Nephron progenitor cell (in vitro differentiated cells): ENCODE results near the gene SECTM1.

Experiments
- DNase-seq: peaks from one replicate; pipeline ENCODE4 v3.0.0; 2021
- H3K27ac Mint-ChIP-seq: 2 replicates; pipeline ENCODE4 v1.8.0; 2021; ENCODE audit warnings: mild to moderate bottlenecking, moderate library complexity, mixed read lengths
- H3K27me3 Mint-ChIP-seq: 2 replicates; pipeline ENCODE4 v1.8.0; 2021; ENCODE audit warnings: mild to moderate bottlenecking, low read depth, mixed read lengths; ENCODE audit not compliant: poor library complexity
- H3K36me3 Mint-ChIP-seq: 2 replicates; pipeline ENCODE4 v1.8.0; 2021; ENCODE audit warnings: low read depth, mixed read lengths
- H3K4me1 Mint-ChIP-seq: 2 replicates; pipeline ENCODE4 v1.8.0; 2021; ENCODE audit warnings: mixed read lengths
- H3K4me3 Mint-ChIP-seq: 2 replicates; pipeline ENCODE4 v1.8.0; 2021; ENCODE audit warnings: mild to moderate bottlenecking, moderate library complexity, mixed read lengths
- H3K9me3 Mint-ChIP-seq: 2 replicates; pipeline ENCODE4 v1.8.0; 2021; ENCODE audit warnings: mild to moderate bottlenecking, moderate library complexity, mixed read lengths
- TF ChIP-seq, protein P1 (sequence below): fragments of 200-600 bp; sonication (generic); IDR thresholded peaks from 2 replicates; pipeline ENCODE4 v1.5.0; 2021; ENCODE audit warnings: antibody characterized with exemption

SECTM1 gene

DNA sequence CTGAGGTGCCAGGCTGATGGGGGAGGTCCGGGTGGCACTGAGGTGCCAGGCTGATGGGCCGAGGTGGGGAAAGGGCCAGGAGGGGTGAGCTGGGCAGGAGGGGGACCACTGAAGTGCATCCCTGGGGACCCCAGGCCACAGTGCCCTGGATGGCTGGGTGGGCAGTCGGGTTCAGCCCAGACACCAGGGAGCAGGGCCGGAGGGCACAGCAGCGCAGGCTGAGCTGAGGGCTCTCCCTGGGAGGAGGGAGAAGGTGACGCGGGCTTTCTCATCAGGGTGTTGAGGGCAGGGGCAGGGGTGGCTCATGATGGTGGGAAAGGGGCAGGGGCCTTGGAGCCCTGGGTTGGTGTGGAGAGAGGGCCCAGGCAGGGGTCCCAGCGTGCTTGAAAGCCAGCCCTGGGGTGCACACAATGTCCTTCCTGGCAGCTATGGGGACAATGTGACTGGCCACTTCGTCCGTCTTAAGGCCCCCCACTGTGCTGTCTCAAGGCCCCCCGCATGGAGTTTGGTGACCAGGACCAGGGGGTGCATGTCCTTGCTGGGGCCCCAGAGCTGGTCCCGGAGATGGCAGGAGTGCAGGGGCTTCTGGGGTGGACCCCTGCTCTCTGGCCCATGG lies 32.2 kb downstream of the SECTM1 start:
- H3K27me3 Mint-ChIP-seq: peaks cover 15% of the 10 kb centered on the region
- no peak for DNase-seq
- no peaks in the 10 kb centered on the region for H3K9me3 Mint-ChIP-seq
- H3K4me1 Mint-ChIP-seq: peaks cover 72% of the 10 kb centered on the region
- H3K36me3 Mint-ChIP-seq: no peaks in the 10 kb centered on the region
- TF ChIP-seq, protein P1, sequence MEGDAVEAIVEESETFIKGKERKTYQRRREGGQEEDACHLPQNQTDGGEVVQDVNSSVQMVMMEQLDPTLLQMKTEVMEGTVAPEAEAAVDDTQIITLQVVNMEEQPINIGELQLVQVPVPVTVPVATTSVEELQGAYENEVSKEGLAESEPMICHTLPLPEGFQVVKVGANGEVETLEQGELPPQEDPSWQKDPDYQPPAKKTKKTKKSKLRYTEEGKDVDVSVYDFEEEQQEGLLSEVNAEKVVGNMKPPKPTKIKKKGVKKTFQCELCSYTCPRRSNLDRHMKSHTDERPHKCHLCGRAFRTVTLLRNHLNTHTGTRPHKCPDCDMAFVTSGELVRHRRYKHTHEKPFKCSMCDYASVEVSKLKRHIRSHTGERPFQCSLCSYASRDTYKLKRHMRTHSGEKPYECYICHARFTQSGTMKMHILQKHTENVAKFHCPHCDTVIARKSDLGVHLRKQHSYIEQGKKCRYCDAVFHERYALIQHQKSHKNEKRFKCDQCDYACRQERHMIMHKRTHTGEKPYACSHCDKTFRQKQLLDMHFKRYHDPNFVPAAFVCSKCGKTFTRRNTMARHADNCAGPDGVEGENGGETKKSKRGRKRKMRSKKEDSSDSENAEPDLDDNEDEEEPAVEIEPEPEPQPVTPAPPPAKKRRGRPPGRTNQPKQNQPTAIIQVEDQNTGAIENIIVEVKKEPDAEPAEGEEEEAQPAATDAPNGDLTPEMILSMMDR: no peak
- H3K4me3 Mint-ChIP-seq: no peak overlapping the region
- no peak overlapping the region for H3K27ac Mint-ChIP-seq

DNA sequence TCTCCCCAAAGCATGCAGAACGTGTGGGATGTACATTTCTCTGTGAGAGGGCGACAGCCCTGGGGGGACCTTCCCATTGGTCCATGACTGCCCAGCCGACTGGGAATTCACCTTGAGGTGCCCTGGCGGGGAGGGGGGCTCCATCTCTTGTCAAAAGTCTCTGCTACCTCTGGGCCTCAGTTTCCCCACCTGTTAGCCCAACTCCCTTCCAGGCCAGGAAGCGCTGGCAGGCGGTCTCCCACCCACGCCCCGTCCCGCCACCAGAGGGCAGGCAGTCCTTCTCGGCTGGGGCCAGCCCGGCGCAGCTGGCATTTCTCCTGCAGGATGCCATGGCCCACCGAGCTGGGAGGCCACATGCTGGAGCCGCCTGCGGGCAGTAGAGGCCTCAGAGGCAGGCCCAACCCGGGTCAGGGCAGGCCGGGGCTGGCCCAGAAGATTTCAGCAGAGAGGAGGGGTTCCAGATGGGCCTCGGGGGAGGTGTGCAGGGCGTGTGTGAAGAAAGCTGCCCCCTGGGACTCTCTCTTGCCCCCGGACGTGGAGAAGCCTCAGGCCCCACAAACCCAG lies 32.8 kb downstream of the SECTM1 start:
- peak; percentile 71 for DNase-seq
- TF ChIP-seq, protein P1: peak; percentile 55
- Mint-ChIP-seq H3K36me3 (no peaks in the 10 kb centered on the region), H3K9me3 (no peaks in the 10 kb centered on the region), H3K4me1 (peaks cover 68% of the 10 kb centered on the region), H3K27me3 (peaks cover 21% of the 10 kb centered on the region), H3K4me3 (no peak overlapping the region), H3K27ac (no peak overlapping the region)

DNA sequence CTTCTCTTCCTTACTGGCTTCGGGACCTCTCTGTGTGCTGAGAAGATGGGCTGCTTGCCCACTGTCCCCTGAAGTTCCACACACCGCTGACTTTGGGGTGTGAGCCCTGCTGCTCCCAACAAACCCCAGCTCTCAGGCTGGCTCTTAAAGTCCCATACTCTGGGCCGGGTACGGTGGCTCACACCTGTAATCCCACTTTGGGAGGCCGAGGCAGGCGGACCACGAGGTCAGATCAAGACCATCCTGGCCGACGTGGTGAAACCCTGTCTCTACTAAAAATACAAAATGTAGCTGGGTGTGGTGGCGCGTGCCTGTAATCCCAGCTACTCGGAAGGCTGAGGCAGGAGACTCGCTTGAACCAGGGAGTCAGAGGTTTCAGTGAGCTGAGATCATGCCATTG lies 33.3 kb downstream of the SECTM1 start:
- DNase-seq: no peak
- Mint-ChIP-seq H3K9me3 (no peaks in the 10 kb centered on the region), H3K27me3 (peaks cover 24% of the 10 kb centered on the region)

DNA sequence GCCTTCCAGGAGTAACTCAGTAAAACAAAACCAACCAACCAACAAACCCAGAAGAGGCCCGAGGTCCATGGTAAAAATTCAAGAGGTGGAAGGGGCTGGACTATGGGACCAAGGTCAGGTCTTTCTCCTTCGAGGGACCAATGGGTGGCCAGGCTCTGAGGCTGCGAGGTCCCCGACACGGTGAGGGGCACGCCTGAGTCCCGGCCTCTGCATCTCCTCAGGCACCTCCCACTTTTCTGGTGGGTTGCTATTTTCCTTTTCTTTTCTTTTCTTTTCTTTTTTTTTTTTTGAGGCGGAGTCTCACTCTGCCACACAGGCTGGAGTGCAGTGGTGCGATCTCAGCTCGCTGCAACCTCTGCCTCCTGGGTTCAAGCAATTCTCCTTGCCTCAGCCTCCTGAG lies 34.1 kb downstream of the SECTM1 start:
- peaks cover 30% of the 10 kb centered on the region for H3K27me3 Mint-ChIP-seq
- no peak for DNase-seq
- H3K9me3 Mint-ChIP-seq: no peaks in the 10 kb centered on the region
- H3K4me1 Mint-ChIP-seq: peaks cover 68% of the 10 kb centered on the region
- H3K27ac Mint-ChIP-seq: no peak overlapping the region
- H3K4me3 Mint-ChIP-seq: no peak overlapping the region
- no peaks in the 10 kb centered on the region for H3K36me3 Mint-ChIP-seq
- TF ChIP-seq, protein P1: no peak

More for the DNA sequence above, 33.3 kb downstream of the SECTM1 start:
- peaks cover 68% of the 10 kb centered on the region for H3K4me1 Mint-ChIP-seq
- TF ChIP-seq, protein P1: no peak
- no peak overlapping the region for H3K4me3 Mint-ChIP-seq
- no peaks in the 10 kb centered on the region for H3K36me3 Mint-ChIP-seq
- H3K27ac Mint-ChIP-seq: no peak overlapping the region

DNA sequence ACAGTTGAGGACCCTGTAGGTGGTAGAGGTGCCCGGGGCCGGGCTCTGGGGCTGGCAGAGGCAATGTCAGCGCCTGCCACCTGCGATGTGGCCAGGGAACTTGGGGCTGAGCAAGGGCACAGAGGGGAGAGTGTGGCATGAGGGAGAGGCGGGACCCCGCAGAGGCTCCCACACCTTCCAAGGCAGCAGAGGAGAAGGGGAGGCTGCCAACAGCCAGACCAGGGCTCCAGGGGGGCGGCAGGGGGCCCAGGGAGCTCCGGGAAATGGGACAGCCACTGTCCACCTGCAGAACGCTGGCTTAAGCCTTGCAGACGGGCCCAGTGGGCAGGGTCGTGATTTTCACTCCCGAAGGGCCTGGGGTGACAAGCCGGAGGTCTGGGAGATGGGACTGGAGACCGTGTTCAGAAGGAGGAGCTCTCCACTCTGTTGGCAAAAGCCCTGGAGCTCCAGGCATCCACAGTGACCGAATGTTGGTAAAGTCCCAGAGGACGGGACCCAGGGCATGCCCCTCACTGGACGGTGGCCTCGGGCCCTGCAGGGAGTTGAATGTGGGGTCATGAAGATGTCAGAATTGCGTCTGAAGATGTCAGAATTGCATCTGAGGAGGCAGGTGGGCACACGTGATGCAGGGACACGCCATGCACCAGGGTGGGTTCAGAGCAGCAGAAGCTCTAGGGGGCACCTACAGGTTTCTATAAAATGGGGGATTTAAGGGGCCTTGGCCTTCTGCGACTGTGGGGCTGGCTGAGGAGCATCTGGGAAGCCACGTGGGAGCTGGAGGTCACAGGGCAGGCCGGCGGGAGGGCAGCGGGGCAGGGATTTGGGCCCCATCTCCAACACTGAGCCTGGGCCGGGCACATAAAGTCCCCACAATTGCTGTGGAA lies 34.8 kb downstream of the SECTM1 start:
- peaks cover 72% of the 10 kb centered on the region for H3K4me1 Mint-ChIP-seq
- no peak overlapping the region for H3K4me3 Mint-ChIP-seq
- H3K36me3 Mint-ChIP-seq: no peaks in the 10 kb centered on the region

More for the DNA sequence above, 34.8 kb downstream of the SECTM1 start:
- no peak for DNase-seq
- peaks cover 30% of the 10 kb centered on the region for H3K27me3 Mint-ChIP-seq
- no peaks in the 10 kb centered on the region for H3K9me3 Mint-ChIP-seq
- no peak overlapping the region for H3K27ac Mint-ChIP-seq
- TF ChIP-seq, protein P1: no peak
